Measurements from ENCODE around the gene MAML3. TPM values are rescaled to one million over a fixed set of nuclear protein-coding genes. Genes with fewer than 3 reads are reported as not detected.

Gene MAML3
- total RNA-seq, 1 experiment from 2014 or later, result 12.1 TPM

- CTCF ChIA-PET, result no interaction called here
- H3K27me3 ChIP-seq (replicated peaks; ENCODE audit: control insufficient read depth, insufficient read depth, low read length), result no peaks in the 10 kb centered on the region
- H3K36me3 Mint-ChIP-seq (ENCODE audit: insufficient read depth, unreplicated experiment), result peaks cover 36% of the 10 kb centered on the region
- H3K4me3 ChIP-seq (ENCODE audit: low read depth, low read length), result no peak overlapping the region
- H3K36me3 ChIP-seq (ENCODE audit: control insufficient read depth, insufficient read depth, low read length), result peaks cover 3% of the 10 kb centered on the region
- H3K9me3 Mint-ChIP-seq (ENCODE audit: unreplicated experiment), result no peaks in the 10 kb centered on the region
- TF ChIP-seq CTCF (IDR thresholded peaks at IDR 0.05; ENCODE audit: insufficient read depth in 1 of 2, low read depth in 1 of 2, low read length in 1 of 2, severe bottlenecking in 1 of 2, unreplicated experiment in 1 of 2), result no peak
- no peaks in the 10 kb centered on the region; the same call in 1 of the 2 replicates for H3K9me3 ChIP-seq
- peaks cover 5% of the 10 kb centered on the region for H3K4me1 Mint-ChIP-seq (ENCODE audit: low read depth, unreplicated experiment)
- H3K4me1 ChIP-seq, result peaks cover 8% of the 10 kb centered on the region
- intact Hi-C loops (cut with micrococcal nuclease; ENCODE audit: unreplicated experiment), result no loop called here
- no peak overlapping the region for H3K27ac Mint-ChIP-seq (ENCODE audit: unreplicated experiment)
- no TSS peak for BruUV-seq (replicated peaks)
- no peaks in the 10 kb centered on the region for H3K27me3 Mint-ChIP-seq (ENCODE audit: insufficient read depth, unreplicated experiment)
- POLR2A ChIA-PET, result no interaction called here
- no peak for DNase-seq
- H3K4me3 Mint-ChIP-seq (ENCODE audit: unreplicated experiment), result no peak overlapping the region
These were observed 433.2 kb downstream of the MAML3 start for GRCh38 chr4:139720806-139721205.

- Mint-ChIP-seq H3K4me1 (ENCODE audit: low read depth, unreplicated experiment) (no peaks in the 10 kb centered on the region), H3K27ac (ENCODE audit: unreplicated experiment) (no peak overlapping the region), H3K36me3 (ENCODE audit: insufficient read depth, unreplicated experiment) (peaks cover 38% of the 10 kb centered on the region), H3K4me3 (ENCODE audit: unreplicated experiment) (no peak overlapping the region), H3K27me3 (ENCODE audit: insufficient read depth, unreplicated experiment) (no peaks in the 10 kb centered on the region), H3K9me3 (ENCODE audit: unreplicated experiment) (no peaks in the 10 kb centered on the region)
- intact Hi-C loops (cut with micrococcal nuclease; ENCODE audit: unreplicated experiment), result no loop called here
- no peak for TF ChIP-seq CTCF (IDR thresholded peaks at IDR 0.05; ENCODE audit: insufficient read depth in 1 of 2, low read depth in 1 of 2, low read length in 1 of 2, severe bottlenecking in 1 of 2, unreplicated experiment in 1 of 2)
- no peak for DNase-seq
- CTCF ChIA-PET, result no interaction called here
- POLR2A ChIA-PET, result no interaction called here
- Histone ChIP-seq H3K27me3 (replicated peaks; ENCODE audit: control insufficient read depth, insufficient read depth, low read length) (no peaks in the 10 kb centered on the region), H3K9me3 (no peaks in the 10 kb centered on the region; the same call in 1 of the 2 replicates), H3K36me3 (ENCODE audit: control insufficient read depth, insufficient read depth, low read length) (peaks cover 3% of the 10 kb centered on the region), H3K4me1 (peaks cover 19% of the 10 kb centered on the region), H3K4me3 (ENCODE audit: low read depth, low read length) (no peak overlapping the region)
- no TSS peak for BruUV-seq (replicated peaks)
These were observed 434.4 kb downstream of the MAML3 start for GRCh38 chr4:139719381-139720101.

GRCh38 chr4:139718833-139719232 lies 435.2 kb downstream of the MAML3 start:
- CTCF ChIA-PET, result no interaction called here
- H3K27ac Mint-ChIP-seq (ENCODE audit: unreplicated experiment), result no peak overlapping the region
- BruUV-seq (replicated peaks), result no TSS peak

More at GRCh38 chr4:139718833-139719232, 435.2 kb downstream of the MAML3 start:
- DNase-seq, result no peak
- Mint-ChIP-seq H3K9me3 (ENCODE audit: unreplicated experiment) (no peaks in the 10 kb centered on the region), H3K4me3 (ENCODE audit: unreplicated experiment) (no peak overlapping the region), H3K27me3 (ENCODE audit: insufficient read depth, unreplicated experiment) (no peaks in the 10 kb centered on the region), H3K4me1 (ENCODE audit: low read depth, unreplicated experiment) (no peaks in the 10 kb centered on the region), H3K36me3 (ENCODE audit: insufficient read depth, unreplicated experiment) (peaks cover 41% of the 10 kb centered on the region)
- H3K36me3 ChIP-seq (ENCODE audit: control insufficient read depth, insufficient read depth, low read length), result peaks cover 3% of the 10 kb centered on the region
- peaks cover 19% of the 10 kb centered on the region for H3K4me1 ChIP-seq
- H3K27me3 ChIP-seq (replicated peaks; ENCODE audit: control insufficient read depth, insufficient read depth, low read length), result no peaks in the 10 kb centered on the region
- intact Hi-C loops (cut with micrococcal nuclease; ENCODE audit: unreplicated experiment), result no loop called here
- H3K4me3 ChIP-seq (ENCODE audit: low read depth, low read length), result no peak overlapping the region
- no peak for TF ChIP-seq CTCF (IDR thresholded peaks at IDR 0.05; ENCODE audit: insufficient read depth in 1 of 2, low read depth in 1 of 2, low read length in 1 of 2, severe bottlenecking in 1 of 2, unreplicated experiment in 1 of 2)
- POLR2A ChIA-PET, result no interaction called here
- no peaks in the 10 kb centered on the region; the same call in 1 of the 2 replicates for H3K9me3 ChIP-seq

Measured in Caco-2 (cell line).